ENCODE results near the gene ARL15.

The ARL15 gene

DNA sequence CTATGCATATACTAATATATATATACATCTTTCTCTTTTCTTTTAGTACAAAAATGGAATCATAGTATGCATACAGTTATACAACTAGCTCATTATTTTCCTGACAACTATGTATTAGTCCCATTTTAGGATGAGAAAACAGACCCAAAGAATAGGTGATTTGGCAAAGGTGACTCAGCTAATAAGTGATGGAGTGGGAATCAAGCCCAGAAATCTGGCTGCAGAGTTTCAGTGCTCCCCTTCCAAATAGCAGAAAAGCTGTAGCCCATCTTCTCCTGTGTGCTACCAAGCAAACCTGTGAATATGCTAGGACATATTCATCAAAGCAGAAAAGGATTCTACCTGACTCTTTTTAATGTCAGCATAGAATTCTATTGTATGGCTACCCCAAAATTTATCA lies 114.7 kb downstream of the ARL15 start:
- no peak for DNase-seq

DNA sequence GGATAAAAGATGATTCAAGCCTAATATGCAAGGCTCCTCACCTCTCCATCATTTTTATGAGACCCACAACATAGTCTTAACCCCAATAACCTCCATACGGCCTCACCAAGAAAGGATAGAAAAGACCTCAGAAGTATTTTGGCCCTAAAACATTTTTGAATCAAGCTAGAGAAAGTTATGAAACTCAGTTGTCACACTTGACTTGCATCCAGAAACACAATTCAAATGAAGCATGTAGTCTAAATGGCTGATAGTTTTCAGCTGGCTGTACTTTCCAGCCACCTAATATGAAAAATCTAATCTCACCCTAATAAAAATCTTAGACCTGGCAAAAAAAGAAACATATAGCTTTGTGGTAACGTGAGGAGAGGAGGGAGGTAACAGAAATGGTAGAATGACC lies 116.1 kb downstream of the ARL15 start:
- no peak for DNase-seq

DNA sequence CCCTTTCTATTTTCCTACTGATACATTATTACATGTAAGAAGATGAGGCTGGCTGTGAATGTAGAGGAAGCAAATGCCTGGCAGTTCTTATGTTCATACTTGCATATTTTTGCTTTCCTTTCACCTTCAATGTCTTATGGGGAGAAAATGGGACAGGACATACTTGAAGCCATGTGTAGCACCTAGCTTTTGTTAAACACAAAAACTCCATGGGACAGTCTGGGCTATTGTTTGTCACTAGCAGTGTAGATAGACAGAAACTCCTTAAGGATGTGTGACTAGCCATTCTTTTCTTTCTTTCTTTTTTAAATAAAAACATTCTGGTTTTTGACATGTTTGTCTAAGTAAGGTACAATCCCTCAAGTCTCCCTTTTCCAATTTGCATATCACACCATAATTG lies 122.7 kb downstream of the ARL15 start:
- DNase-seq: no peak

DNA sequence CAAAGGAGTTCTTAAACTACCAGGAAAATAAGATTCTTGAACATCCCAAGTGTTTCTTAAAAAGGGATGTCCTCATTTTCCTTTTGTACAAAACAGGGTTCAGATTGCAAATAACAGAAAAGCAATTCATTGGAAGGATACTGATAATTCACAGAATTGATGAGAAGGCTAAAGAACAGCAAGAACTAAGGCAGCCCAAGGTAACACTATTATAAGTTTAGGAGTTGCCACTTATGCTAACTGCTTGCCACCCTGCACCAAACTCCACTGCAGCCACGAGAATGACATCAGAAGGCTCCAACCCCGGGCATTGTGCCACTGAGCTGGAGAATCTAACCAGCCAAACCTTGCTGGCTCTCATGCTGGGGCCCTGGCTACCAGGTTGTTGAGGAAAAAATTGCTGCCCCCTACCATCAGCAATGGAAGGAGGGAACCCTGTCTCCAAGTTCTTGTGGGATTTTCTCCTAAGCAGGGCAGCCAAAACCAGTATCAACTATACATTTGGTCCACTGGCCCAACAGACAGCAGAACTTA lies 123.4 kb downstream of the ARL15 start:
- no peak for DNase-seq

DNA sequence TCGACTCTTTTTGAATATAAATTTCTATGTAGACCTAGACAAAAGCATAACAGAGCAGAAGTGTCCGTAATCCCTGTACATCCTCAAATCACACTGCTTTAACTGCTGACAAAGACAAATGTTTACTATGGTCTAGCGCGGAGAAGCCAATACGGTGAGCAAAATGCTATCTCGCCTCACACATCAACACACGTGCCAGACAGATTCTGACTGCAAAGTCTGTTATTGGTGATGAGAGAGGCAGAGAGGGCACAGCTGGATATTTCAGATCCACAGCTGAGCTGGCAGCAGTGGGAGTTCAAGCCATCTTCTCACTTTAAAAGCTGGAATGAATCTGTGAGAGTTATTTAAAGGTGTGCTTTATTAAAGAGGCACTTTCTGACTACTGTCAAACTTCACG lies 124.3 kb downstream of the ARL15 start:
- DNase-seq: no peak

DNA sequence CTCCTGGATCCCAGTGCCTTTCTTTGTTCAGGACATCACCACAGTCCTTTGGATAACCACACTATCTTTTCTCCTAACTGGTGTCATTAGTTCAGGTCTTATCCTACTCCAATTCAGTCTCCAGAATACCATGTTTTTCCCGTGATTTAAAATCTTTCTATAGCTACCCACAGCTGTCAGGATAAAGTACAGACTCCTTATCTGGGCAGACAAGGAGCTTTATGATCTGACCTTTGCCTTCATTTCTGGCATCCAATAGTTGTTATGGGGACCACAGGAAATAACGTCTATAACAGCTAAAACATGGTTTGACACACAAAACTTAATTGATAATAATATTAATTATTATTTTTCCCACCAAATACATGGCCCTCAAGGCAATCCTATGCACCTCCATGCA lies 125.6 kb downstream of the ARL15 start:
- no peak for DNase-seq

DNA sequence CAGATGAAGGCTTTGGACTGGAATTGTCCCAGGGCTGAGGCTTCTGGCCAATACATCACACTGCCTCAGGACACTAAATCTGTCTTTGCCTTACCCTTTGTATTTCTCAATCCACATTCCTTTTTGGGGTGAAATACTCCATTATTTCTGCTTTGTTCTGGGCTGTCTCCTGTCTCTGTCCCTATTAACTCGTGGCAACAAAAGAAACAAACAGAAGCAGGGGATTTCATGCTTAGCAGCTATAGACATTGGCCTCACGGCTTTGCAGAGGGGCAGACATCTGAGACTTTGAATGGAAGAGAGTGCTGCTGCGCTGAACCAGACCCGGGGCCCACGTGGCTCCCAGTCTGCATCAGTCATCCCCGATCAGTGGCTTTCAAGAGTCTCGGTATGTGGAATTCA lies 129.7 kb downstream of the ARL15 start:
- no peak for DNase-seq

DNA sequence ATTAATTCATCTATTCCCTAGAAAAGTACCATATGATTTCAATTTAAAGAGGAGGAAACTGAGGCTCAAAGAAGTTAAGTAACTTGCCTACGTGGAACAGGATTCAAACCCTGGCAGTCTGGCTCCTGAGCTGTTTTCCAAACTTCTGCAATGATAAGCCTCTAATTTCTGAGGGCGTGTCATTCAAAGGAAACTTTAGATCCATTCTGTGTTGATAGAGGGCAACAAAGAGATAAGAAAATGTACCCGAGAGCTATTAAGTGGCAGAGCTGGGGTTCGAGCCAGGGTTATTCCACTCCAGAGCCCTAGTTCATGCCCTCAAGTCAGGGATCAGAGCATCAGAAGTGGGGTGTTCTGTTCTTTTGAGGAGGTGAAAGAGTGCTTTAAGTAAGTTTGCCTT lies 131.4 kb downstream of the ARL15 start:
- DNase-seq: no peak

DNA sequence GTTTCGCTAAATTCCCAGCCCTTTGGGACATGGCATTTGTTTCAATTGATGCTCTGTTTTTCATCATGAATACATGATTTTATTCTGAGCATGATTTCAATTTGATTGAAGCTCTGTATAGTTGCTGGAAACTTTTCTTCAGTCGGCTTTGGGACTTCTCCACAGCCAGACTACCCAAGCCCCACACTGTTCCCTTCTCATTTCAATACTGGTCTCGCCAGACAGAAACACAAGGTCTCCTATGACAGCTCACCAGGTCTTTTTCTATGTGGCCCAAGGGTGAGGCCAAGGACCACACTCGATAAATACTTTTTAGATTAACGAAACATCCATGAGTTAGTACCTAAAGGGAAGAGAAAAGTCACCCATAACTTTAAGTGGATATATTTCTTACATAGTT lies 132.2 kb downstream of the ARL15 start:
- no peak for DNase-seq

DNA sequence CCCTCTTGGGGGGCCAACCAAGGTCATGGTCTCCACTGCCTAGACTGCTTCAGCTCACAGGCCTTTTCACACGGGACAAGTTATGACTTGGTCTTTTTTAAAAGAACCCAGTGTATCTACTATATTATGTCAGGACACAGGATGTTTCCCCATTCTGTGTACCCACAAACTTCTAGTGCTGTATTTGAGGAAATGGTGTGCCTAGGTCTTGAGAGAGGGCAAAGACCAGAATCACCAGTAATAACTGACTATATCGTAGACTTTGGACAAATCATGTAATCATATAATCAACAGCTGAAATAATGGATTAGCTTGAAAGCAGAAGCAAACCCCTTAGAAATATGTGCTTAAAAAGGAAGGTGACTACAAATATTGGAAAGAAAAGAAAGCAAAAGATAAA lies 133.3 kb downstream of the ARL15 start:
- no peak for DNase-seq

DNA sequence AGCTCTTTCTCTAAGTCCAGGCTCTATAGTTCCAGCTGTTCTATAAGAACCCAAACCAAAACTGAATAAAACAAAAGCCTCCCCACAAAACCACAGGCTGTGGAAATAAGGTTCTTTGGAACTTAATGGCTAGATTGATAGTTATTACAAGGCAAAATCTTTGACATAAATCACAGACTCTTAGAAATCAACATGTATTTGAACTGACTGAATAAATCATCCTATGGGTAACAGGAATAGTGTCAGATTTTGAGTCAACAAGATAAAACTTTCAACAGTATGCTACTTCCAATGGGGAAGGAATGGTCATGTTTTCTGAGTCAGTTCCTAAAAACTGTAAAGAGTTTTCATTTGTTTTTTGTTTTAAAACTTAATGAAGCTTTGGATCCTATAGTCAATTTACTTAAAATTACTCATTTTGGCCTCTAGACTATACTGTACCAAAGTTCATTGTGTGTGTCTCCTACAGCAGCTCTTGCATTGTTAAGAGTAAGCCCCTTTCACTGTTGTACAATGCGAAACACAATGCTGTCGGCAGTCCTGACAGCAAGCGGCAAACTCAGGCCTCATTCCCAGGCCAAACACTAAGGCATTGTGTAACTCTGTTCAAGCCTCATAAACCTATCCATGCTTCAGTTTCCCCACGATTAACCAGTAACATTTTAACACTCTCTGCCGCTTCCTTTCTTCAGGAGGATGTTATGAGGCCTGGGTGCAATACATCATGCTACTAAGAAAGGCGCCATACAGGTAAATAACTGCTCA lies 134.1 kb downstream of the ARL15 start:
- no peak for DNase-seq

DNA sequence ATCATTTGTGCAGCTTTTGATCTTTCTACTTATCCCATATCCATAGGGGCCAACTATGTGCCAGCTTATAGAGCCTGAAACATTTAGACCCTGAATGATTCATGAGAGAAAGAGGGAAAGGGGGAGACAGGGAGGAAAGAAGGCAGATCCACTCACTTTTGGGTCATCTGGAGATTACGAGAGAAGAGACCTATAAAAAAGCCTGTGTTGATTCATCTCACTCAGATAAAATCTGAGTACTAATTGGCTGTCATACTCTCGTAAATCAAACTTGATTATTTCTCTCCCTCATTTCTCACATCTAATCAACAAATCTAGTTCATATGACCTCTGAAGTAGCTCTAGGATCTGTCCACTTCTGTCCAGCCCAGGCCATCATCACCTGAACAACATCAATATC lies 137.1 kb downstream of the ARL15 start:
- no peak for DNase-seq

DNA sequence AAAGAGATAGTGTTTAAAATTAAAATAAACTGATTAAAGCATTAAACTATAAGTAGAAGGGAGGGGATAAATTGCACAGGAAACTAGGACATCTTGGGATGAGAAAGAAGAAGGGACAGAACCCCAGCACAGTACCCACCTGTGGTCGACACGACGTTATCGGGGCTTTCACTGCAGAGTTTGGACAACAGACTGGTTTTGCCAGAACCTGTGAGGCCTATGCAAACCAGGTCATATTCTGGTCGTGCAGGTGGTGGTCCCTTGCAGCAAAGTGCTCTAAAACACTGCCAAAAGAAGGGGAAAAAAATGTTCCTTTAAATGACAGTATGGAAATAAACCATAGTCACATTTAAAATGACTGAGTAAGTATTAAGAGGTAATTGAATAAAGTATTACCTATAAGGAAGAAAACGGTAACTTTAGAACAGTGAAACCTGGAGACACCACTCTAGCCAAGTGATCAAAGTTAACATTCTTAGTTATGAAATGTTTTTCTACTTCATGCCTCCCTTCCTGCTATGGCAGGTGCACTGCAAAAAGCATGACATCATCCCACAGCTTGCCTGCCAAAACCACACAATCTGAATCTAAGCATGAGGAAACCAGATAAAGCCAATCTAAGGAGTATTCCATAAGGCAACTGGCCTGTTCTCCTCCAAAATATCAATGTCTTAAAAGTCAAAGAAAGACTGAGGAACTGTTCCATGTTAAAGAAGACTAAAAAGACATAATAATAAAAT lies 138.6 kb downstream of the ARL15 start:
- DNase-seq: no peak

DNA sequence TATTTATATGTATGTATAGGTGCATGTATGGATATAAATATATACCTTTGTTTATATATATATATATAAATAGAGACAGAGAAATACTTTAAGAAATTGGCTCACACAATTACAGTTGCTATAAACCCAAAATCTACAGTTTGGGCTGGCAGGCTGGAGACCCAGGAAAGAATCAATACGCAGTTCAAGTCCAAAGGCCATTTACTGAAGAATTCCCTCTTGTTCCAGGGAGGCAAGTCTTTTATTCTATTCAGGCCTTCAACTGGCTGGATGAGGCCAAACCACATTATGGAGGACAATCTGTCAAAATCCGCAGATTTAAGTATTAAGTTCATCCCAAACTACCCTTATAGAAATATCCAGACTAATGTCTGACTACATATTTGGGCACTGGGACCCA lies 144.7 kb downstream of the ARL15 start:
- no peak for DNase-seq

DNA sequence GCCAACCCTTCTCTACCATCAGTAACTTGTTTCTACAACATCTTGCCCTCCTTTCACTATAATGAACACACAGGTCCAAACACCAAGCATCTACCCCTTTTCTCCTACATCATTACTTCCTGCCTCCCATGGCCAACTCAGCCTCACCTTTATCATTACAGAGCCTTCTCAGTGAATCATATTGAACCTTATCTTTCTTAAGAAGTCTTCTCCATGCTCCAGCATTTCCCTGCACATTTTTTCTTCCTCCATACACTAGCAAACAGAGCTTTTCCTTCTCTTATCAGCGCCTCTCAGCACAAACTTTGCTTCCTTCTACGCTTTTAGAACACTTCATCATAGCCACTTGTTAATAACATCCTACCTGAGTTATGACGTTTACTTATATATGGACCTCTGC lies 148.2 kb downstream of the ARL15 start:
- no peak for DNase-seq

DNA sequence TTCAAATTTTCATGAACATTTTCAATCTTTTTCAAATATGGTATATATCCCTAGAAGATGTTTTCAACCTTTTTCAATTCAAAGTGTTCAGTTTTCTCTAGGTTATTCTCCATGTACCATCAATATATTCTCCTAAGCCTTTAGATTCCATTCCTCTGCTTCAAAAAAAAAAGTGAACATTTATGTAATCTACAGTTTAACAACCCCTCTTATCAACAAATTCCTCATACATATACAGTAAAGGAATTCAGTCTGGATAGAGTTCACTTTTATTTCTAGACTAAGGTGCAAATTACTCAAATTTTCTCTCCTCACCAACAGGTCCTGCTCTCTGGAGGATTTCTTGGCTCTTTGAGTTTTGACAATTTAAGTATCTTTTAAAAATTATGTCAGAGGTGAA lies 150.0 kb downstream of the ARL15 start:
- no peak for DNase-seq

DNA sequence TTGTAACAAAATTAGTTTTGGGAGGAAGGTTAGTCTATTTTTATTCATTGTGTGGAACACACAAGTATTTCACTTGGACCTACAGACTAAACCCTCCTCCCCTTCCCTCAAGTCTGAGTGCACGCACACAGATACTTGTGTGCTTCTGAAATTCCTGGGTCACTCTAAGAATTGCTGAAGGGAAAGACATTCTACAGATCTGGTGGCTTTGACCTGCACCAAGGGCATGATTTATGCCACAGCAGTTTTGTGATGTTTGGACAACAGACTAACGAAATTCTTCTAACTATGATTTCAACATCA lies 150.5 kb downstream of the ARL15 start:
- no peak for DNase-seq

DNA sequence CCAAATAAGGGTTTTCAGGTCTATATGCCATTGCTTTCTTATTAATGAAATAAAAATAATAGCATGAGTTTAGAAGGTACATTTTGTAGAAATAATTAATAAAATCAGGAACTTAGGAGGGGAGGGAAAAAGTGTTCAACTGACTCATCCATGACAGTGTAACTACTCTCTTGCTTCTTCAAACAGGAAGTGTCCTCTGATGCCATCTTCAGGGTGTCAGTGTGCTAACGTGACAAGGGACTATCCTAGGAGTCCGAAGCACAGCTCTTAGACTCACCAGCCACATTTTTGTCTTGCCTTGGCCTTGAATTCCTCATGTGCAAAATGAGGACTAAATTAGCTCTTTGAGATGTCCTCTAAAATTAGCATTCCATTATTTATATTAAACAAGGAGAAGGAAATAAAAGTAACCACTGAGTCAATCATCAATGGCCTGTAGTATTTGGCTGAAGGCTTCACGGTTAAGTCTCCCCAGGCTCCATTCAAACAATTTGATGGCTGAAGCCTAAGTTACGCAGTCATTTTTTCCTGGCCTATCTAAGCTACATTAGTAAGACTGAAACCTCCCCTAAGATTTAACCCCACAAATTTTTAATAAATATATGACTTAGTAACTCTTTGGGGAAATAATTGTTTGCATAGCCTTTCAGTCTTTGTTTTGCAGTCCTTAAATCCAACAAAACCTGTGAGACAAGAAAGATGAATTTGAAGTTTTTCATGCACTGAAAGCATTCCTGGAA lies 151.1 kb downstream of the ARL15 start:
- DNase-seq: no peak

DNA sequence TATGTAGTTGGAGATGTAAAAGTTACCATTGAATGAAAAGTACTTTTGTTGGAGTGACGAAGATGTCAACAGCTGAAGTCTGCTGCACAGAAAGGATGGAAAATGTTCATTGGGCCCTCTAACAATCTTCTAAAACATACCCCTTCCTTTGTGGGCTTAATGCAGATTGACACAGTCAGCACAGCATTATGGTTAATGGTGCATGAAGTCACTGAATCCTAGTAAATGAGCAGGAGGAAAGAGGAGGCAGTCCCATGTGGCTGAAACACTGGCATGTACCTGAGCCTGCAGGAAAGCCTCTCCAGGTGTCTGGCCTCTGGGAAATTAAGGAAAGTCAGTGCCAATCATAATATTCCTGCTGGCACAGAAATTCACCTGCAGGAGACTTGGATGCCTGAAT lies 153.8 kb downstream of the ARL15 start:
- DNase-seq: peak; percentile 9

DNA sequence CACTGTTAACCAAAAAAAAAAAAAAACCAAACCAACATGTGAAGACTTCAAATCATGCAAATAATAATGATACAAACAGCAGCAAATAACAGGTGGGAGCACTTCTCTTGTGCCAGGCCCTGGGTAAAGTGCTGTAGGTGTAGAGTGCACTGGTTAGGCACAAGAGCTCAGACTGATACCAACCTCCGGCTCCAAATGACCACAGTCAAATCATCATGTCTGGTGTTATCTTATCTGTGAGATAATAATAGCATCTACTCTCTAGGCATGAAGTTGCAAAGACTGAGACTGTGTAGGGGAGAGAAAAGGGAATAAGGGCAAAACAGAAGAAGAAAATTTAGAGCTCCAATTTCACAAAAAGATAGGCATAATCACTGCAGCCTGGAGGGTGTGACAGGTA lies 159.5 kb downstream of the ARL15 start:
- no peak for DNase-seq

DNA sequence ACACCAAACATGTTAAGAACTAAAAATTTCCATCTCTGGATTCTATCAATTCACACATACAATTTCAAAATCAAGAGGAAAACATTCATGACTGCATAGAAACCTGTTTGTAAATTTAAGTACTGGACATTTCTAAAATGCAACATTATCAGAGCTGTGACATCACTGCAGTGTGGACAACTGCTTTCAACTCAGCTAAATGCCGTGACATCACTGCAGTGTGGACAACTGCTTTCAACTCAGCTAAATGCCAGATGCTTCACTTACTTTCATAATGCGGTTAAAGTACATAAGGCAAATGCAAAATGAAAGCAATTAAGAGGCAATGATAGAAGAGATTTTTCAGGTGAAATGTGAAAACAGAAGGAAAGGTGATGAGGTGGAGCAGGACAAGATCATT lies 161.5 kb downstream of the ARL15 start:
- DNase-seq: no peak

DNA sequence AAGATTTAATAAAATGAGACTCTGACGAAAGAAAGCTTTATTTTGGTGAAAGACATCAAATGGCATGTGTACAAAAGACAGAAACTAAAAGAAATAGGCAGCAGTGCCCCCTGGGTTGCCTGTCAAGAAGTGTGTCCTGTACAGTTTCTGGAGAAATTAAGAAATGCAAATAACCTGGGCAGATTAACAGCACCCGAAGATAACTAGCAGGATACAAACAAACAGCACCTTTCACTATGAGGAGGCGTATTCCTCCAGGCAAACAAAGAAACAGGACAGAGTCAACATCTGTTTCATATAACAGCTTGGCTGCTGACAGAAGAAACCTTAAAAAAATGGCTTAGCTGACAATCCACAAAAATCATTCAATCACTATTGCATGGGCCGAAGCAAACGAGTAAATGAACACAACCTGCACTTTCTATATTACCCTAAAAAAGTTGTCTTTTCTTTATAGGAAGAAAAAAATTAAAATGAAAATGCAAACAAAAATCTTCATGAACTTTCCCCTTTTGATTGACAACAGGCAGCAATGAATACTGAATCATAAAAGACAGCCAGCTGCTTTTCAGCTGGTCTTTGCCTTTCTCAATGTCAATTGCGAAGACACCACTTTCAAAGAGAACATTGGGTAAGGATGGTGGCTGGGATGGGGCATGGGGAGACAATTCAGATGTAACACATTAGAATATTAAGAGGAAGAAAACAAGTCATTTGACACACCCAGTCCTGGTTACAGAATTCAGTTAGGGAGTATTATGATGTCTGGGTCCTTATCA lies 162.1 kb downstream of the ARL15 start:
- DNase-seq: peak; percentile 10

DNA sequence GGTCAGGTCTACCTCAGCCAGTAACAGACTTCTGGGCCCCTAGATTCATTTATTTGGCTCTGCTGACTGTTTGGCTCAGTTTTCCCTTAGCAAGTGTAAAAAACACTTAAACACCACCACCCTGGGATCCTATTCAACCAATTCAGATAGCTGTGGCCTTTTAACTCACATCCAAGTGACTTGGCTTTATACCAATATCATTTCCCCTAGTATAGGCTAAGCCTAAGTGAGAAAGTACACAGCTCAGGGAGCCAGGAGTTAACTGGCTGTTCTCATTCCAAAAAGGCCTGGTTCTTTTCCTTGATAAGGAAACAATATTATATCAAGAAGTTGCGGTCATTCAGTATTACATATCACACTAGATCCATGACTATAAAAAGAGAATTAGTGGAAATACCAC lies 163.5 kb downstream of the ARL15 start:
- no peak for DNase-seq

Data from NCI-H1694 treated with DMSO at 0.1 percent for 48 hours (cell line).